HG02938 (cell line): ENCODE results near the gene THY1.

Experiments
- ATAC-seq: cut with Tn5 transposase; IDR thresholded peaks from one replicate; pipeline ENCODE4 v1.9.1; 2021; ENCODE audit warnings: mild to moderate bottlenecking, moderate library complexity; ENCODE audit not compliant: unreplicated experiment

THY1 gene

DNA sequence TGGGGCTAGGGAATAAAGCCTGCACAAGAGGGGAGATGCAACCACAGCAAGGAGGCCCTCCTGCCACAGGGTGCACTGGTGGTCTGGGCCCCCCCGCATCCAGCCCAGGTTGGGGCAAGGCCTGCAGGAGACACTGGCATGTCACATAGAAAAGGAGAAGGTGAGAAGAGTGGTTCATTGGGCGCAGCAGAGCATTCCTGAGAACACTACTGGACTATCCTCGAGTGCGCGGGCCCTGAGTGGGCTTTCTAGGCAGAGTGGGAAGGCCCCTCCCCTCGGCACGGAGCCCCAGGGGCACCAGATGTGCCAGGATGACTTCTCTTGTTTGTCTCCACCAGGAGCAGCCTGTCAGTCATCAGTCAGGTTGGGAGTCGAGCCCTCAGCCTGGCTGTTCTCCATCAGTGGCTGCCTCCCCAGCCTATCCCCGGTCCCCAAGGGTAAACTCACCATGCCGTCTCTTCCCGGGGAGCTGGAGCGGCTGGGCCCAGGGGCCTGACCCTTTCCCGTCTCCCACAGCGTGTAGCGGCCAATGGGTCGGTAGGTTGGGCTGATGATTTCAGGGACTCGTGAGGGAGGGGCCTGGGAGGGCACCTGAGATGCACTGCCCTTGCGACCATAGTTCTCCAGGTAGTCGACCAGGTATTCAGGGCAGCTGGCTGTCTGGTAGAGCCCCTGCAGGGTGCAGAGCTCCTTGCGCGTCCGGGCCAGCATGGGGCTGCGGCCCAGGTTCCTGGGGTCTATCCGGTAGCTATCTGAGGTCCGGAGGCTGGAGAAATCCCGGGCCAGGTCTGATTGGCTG is 50.5 kb downstream of the THY1 start:
- no peak for ATAC-seq

DNA sequence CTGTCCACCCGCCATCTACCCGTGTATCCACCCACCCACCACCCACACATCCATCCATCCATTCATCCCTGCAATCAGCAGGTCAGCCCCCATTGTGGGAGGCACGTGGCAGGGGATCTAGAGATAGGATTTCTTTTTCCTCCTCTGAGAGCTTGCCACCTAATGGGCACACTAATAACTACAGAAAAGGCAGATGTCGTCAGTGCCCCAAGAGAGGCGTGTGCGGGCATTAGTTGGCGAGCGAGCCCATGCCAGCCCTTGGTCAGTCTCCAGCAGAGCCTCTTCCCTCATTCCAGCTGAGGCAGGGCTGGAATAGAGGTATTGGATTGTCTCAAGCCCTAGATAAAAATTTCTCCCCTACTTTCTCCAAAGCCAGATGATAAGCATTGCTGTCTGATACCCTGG is 51.2 kb downstream of the THY1 start:
- no peak for ATAC-seq

DNA sequence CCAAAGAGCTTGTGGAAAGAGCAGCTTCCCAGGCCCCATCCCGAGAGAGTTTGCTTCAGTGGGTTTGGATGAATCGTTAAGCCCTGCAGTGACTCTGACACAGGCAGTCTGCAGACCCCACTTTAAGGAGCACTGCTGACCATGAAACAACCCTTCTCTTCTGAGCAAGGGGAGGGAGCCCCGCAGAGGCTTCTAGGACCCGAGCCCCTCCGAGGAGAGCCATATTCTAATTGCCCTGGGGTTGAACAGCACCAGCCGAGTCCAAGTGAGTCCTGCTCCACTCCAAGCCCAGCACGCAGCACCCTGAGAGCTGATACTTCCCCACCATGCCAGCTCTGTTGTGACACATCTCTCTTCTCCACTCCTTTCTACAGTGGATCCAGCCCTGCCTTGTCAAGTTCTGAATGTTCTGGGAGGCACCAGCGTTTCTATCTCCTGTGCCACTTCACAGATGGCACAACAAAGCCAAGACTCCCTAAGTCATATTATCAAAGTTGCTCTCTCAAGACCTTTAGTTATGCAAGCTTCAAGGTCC is 51.8 kb downstream of the THY1 start:
- ATAC-seq, result no peak

DNA sequence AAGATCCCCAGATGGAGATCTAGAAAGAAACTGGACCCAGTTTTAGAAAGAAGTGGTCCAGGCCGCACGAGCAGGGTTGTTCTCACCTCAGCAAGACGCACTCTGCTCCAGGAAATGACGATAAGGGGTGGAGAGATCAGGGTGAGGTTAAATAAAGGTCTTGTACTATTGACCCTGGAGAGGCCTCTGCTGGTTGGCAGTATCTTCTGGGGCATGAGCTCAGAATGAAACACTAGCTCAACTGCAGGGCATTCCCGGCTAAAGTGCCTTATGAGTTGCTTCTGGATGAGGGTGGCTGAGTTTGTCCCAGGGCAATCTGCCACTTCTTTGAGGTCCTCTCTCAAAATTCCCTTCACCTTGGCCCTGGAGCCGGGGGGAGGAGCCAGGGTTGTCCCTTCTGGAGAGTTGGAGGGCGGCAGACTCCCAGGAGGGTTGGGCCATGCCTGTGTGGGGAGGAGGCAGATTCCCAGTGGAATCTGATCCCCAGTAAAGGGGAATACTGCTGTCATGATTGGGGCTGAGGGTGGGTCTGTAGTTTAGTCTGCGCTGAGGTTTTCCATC is 52.4 kb downstream of the THY1 start:
- no peak for ATAC-seq

DNA sequence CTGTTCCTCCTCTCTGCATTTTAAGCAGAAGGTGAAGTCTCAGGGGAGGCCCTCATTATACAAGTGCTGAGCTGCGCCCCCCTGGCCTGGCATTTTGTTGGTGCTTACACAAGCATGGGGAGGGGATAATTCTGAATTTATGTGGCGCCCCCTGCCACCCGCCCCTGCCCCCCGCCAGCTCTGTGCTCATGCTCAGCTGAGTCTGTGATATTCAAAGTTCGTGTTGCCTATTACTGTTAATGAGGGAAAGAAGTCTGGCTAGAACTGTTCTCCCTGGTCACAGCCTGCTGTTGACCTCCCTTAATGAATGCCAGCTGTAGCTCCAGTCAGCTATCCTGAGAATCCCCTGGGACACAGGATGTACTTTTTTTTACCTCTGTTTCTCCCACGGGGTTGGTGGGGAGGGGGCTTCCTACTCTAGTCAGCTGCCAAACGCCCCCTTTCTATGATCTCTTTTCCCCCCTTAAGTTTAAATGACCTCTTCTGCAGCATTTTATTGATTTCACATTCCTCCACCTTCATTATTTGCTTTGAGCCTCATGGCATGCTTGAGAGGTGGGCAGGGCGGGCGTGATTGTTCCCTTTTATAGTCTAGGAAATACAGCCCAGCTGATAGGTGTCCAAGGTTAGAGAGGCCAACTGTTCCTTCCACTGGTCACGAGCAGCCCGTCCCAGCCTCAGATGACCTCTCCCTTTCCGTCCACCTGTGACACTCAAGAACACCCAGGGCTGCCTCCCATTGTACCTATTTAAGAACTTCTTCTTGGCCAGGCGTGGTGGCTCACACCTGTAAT is 53.6 kb downstream of the THY1 start:
- no peak for ATAC-seq

DNA sequence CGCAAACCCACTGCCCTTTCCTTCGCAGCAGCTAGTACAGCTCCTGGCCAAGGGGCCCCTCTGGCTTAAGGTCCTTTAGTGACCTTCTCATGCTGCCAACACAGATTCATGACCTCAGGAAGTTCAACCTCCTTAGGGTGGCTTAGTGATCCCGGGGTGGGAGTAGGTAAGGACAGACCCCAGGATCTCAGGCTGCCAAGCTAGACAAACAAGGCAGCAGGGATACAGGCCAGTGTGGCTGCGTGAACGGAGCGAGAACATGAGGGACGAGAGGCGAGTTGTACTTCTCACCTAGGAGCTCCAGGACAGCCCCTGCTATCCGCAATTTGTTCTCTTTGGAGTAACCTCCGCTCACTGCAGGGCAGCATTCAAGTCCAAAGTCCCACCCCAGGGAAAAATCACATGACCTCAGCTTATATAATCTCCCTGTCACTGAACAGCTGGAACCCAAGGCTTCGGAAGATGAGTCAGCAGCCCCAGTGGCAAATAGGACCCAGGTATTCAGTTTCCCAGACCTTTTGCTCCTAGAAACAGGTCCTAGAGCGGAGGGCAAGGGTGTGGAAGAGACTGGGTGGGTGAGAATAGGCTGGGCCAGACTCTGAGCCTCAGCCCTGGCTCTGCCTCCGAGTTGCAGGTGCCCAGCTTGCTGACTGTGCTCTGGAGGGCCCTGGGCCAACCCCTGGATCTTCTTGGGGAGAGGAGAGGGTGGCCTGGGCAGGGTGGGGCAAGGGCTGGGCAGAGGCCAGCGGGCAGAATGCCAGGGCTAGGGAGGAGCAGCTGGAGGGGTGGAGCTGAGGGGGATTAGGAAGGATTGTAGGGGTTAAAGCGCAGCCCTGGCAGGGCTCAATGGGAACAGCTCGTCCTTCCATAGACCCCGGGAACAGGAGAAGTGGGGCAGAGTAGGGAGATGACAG is 54.6 kb downstream of the THY1 start:
- no peak for ATAC-seq

DNA sequence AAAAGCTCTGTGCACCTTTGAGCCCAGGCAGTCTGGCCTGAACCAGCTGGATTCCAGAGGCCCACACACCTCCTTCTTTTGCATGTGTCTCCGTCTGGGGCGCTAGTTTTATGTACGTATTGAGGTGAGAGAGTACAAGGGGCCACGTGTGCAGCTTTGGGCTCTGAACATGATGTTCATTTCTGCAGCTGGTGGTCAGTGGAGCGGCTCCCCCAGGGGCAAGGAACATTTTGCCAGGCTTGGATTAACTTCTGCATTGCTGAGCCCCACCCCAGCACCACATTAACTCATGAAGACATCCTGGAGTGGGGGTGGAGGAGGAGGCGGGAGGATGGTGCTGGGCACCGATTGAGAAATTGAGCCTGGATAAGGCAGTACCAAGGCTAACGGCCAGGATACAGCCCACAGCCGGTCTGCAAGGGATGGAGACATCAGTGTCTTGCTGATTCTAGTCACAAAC is 55.3 kb downstream of the THY1 start:
- no peak for ATAC-seq
